Right renal pelvis (tissue), 4 donors: Measurements from ENCODE around the gene ODAD2. TPM values are rescaled to one million over a fixed set of nuclear protein-coding genes. Genes with fewer than 3 reads are reported as not detected.
A peak's percentile ranks its signal among the peaks of the same experiment; 100 is the strongest.
"Not testable (repeated sequence)": the region's sequence is repeated elsewhere in the genome, so short reads cannot be mapped to it uniquely, and the experiment has no call there.

ENCODE experiments used
- DNase-seq, 4 donors: peaks; one replicate each; pipeline ENCODE4 v3.0.0-alpha.2; 2013; ENCODE audit warnings: low read depth in 4 of 4, low spot score in 3 of 4, missing footprints in 1 of 4
- polyA plus RNA-seq, 4 donors: library from polyadenylated mRNA; unstranded; fragments of 120-200 nt; gene quantifications; one replicate each; pipeline ENCODE4 v1.2.1, GENCODE V29; 2013; ENCODE audit not compliant: insufficient read length in 4 of 4

ODAD2 gene, protein sequence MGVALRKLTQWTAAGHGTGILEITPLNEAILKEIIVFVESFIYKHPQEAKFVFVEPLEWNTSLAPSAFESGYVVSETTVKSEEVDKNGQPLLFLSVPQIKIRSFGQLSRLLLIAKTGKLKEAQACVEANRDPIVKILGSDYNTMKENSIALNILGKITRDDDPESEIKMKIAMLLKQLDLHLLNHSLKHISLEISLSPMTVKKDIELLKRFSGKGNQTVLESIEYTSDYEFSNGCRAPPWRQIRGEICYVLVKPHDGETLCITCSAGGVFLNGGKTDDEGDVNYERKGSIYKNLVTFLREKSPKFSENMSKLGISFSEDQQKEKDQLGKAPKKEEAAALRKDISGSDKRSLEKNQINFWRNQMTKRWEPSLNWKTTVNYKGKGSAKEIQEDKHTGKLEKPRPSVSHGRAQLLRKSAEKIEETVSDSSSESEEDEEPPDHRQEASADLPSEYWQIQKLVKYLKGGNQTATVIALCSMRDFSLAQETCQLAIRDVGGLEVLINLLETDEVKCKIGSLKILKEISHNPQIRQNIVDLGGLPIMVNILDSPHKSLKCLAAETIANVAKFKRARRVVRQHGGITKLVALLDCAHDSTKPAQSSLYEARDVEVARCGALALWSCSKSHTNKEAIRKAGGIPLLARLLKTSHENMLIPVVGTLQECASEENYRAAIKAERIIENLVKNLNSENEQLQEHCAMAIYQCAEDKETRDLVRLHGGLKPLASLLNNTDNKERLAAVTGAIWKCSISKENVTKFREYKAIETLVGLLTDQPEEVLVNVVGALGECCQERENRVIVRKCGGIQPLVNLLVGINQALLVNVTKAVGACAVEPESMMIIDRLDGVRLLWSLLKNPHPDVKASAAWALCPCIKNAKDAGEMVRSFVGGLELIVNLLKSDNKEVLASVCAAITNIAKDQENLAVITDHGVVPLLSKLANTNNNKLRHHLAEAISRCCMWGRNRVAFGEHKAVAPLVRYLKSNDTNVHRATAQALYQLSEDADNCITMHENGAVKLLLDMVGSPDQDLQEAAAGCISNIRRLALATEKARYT
- polyA plus RNA-seq: 1 to 10 TPM in 2 of 4 donors, under 1 TPM in 2; 0.91 to 1.8 (median 1.4) TPM

- DNase-seq: peak in 1 of 4 donors; percentile 0
Measured at GRCh38 chr10:27998954-27999275, at the start of gene ODAD2. TSS of gene ODAD2 (minus strand) at chr10:27999079. CDS start at chr10:27995142, 3,937 bp downstream.

DNA sequence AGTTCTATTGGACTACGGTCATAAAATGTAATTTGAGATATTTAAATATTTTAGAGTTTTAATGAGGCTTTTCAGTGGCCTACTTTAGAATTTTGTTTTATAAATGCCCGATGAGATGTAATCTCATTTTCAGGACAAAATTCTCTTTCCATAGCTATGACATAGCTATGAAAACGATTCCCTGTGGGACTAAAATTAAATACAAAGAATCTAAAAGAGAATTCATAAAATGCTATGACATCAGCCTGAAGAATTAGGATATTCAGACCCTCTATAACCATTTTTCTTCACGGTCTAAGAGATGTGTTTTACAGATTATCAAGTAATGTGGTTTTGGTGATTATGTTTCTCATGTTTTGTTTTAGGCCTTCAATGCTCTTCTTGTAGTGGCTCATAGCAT is 48.2 kb upstream of the ODAD2 start:
- no peak for DNase-seq

DNA sequence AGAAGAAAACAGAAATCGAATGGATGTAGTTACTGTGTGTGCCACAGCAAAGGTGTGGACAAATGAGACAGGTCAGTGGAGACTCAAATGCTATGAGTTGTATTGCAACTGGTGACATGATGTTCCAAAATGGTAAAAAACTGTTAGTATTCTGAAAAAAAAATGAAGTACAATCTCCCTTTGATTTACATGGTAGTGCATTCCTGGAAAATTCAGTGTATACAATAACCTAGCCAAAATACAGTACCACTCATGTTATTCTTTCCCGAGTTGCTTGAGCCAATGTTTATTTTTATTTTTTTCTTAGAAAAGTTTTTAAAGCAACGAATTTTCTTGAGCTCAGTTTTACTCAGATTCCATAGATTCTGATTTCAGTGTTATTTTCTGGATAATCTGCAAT is 47.7 kb upstream of the ODAD2 start:
- no peak for DNase-seq

DNA sequence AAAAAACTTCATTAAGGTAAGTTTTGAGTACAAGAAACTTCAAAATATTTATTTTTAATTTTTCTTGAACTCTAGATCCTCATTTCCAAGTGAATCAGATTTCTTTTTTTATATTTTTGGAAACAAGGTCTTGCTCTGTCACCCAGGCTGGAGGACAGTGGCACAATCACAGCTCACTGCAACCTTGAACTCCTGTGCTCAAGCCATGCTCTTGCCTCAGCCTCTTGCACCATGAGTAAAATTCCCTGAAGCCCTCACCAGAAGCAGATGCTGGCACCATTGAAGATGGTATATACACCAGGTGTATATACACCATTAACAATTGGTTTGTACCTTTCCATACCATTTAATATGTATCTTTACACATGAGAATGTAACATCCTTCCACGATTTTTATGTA is 45.1 kb upstream of the ODAD2 start:
- DNase-seq: no peak

DNA sequence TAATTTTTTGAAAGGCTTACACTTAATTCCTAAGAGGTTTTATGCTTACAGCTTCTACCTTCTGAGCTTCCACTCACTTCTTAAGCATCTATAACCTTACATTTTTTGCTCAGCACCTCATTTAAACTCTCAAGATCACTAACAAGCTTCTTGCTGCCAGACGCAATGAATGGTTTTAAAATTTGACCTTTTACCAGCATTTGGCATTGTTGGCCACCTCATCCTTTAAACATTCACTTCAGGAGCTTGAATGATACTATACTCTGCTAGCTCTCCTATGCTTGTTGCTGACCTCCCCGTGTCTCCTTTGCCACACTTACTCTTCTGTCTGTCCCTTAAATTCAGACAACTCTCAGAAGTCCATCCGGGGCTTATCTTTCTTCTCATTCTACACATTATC is 37.7 kb upstream of the ODAD2 start:
- no peak for DNase-seq

DNA sequence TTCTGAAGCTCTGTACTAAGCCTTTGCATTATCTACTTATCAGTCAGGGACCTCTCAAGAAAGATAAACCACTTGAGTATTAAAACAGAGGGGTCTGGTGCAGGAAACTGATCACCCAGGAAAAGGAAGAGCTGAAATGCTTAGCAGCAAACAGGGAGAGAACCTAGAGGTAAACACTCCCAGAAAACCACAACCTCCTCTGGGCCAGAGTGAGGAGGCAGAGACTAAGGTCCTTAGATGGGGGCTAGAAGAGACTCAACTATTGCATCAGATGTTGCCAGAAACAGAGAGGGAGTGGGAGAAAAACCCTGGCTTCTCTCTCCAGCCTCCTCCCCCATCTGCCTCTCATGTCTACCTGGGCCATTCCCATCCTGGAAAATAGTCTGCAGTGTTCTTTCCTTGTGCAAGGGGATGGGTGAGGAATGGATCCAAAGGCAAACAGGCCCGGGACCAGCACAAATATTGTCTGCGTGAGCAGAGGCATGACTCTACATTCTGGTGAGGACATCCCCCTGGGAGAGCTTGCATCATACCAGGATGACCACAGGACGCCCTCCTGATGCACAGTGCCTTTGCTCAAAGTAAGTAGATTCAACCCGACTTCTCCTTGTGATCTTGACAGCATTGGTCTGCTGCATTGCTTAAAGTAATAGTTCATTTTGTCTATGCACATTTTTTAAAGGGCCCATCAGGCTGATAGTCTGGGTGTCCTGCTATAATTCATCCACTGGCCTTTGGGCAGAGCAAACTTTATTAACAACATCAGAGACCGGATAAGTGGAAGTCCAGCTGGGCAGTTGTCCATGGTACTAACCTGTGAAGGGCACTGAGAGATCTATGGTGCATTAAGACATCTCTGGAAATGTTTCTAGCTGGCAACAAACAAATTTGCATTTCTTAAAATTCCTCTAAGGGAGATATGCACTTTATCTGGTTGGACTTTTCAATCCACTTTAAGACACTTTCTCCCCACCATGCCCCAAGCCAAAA is 22.4 kb upstream of the ODAD2 start:
- DNase-seq: no peak

DNA sequence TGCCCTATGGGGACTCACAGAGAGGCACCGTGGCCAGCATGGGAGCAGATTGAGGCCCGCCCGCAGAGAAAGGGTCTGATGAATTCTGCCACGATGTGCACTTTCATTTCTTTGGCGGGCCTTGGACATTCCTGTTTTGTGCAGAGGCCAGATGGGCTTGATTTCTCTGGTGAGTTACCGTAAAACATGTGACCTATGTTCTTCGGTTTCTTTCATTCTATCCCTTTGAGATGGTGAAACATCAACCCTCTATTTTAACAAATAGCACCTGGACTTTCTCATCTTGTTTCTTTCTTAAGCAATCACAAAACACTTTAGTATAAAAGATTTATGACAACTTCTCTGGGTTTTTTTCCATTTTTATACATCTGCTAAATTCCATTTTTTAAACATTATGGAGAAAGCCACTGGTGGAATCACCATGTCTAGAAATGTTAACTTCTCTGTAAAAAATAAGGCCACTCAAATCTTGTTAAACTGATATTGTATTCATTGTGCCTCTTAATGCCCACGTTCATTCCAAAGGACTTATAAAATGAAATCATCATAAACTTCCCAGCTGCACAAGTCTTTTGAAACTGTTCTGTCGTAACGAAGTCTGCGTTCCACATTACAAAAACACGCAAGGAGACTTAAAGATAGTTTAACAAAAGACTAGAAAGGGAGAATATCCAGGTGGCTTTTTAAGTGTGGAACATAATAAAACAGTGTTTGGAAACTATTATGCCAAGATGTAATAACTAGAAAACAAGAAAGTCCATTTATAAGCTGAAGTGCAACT is 21.4 kb upstream of the ODAD2 start:
- no peak for DNase-seq

DNA sequence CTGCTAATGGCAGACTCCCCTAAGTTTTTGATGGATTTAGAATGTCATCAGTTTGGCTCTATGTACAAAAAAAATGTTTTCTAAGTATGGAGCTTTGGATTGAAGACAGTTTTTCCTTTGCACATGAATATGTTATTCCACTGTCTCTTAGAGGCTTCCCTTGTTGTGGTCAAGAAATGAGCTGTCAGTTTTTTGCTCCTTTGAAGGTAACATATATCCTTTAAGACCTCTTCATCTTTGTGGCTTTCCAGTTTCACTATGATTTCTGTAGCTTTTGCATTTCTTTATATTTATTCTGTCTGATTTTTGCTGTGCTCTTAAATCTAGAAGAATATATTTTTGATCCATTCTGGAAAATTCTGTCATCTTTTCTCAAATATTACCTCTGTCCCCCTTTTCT is 15.8 kb upstream of the ODAD2 start:
- no peak for DNase-seq

DNA sequence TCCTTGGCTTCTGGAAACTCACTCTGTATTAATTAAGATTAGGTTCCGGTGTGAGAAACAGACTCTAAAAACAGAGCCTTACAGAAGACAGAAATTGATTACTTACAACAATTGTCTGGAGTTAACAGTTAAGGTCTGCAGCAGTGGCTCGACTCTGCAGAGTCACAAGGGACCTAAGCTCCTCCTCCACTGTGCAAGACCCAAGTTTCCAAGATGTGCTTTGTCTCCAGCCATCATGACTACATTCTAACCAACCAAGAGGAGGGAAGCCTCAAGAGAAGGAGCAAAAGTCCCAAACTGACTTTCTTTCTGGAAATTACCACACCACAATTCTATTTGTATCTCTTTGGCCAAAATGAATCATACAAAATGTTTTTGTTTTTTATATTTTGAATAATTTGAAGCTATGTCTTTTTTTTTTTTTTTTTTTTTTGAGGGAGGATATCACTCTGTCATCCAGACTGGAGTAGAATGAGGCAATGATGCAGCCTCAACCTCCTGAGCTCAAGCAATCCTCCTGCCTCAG is 14.2 kb upstream of the ODAD2 start:
- DNase-seq: no peak

- no peak for DNase-seq
Measured at GRCh38 chr10:28010821-28011220, 11.9 kb upstream of the ODAD2 start.

- no peak for DNase-seq
Measured at GRCh38 chr10:28008054-28008453, 9.2 kb upstream of the ODAD2 start.

DNA sequence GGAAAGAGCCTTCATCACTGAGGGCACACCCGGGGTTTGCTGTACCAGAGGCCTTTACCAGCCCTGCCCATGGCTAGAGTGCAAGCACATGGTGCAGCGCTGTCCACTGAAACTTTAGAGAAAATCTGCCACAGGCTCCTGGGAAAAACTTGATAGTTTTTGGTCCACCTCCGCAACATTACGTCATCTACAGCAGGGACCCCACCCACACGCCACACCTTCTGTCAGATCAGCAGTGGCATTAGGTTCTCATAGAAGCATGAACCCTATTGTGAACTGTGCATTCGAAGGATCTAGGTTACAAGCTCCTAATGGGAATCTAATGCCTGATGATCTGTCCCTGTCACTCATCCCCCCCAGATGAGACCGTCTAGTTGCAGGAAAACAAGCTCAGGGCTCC is 2.5 kb upstream of the ODAD2 start:
- no peak for DNase-seq

- DNase-seq: peak in 3 of 4 donors; percentile 19 to 24 (median 21)
Measured at GRCh38 chr10:27998178-27998953, 513 bp downstream of the ODAD2 start.

DNA sequence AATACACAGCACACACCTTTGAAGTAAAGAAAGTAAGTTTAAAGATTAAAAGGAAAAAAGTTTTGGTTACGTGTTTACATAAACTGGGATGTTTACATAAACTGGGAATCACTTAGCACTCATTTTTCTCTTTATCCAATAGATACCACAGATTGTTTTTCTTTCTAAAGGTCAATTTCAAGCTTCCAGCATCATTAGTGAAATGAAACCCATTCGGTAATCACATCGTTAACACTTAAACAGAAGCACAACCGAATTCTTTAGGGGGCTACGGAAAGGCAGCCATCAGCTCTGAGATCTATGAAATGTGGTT is 1.1 kb downstream of the ODAD2 start:
- DNase-seq: peak in 1 of 4 donors; percentile 8

DNA sequence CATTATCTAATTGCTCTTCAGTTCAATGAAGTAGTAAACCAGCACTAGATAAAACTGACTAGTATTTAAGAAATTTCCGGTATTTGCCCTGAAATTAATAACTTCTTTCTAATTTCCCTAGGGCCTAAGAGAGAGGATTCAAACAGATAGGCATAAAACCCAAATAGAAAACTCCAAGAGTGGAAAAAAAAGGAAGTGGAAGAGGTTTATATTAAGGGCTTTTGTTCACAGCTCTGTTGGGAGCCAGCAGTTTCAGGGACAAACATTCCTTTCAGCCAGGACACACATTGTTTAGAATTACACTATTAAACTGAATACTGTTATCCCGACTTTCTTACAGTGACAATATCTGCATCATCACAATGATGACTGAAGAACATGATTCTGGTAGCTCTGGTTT is 3.6 kb downstream of the ODAD2 start:
- DNase-seq: no peak

GRCh38 chr10:27989357-27989756 is 9.5 kb downstream of the ODAD2 start:
- DNase-seq: not testable (repeated sequence)

- DNase-seq: no peak
Measured at GRCh38 chr10:27986821-27987220, 12.1 kb downstream of the ODAD2 start.

DNA sequence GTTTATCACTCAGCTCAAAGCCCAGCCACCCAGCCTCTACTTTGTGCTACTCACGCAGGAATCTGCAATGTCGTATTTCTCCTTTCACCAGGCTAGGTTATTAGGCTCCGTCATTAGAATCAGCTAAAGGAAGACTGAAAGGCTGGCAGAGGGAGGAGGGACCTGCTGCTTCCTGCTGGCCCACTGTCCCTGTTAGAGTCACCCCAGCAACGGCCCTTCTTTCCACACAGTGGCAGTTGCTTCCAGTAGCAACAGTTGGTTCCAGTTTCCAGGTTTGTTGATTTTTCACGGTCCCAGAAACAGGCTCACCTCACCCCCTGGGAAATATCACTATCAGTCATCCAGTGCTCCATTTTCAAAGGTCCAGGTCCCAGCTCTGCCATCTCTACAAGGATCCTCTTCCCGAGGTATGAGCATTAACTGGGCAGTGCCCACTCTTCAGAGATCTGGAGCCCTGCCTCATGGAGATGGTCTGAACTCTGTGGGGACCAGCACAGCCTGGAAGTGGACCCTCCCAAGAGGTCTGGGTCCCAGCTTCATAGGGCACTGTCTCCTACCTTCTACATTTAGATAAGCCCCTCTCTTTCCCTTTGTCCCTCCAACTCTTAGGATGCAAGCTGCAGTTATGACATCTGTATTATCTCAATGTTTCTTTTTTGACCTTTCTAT is 15.9 kb downstream of the ODAD2 start:
- DNase-seq: no peak
